Neural cell (in vitro differentiated cells): Measurements from ENCODE around the gene GSTT2.

ENCODE experiments used
- EP300 ChIP-seq: fragments of 450-650 bp; conservative IDR thresholded peaks from 2 replicates; pipeline ENCODE4 v1.6.1; 2014; ENCODE audit warnings: antibody characterized with exemption, mild to moderate bottlenecking, moderate library complexity; ENCODE audit not compliant: poor library complexity, severe bottlenecking
- EZH2 ChIP-seq: fragments of 200-600, 300-800 bp; shearing (Covaris generic), sonication (generic); IDR thresholded peaks from 2 replicates; pipeline ENCODE4 v1.6.1; 2014; ENCODE audit warnings: antibody characterized with exemption, low read length, borderline replicate concordance, mild to moderate bottlenecking; ENCODE audit not compliant: insufficient read depth, poor library complexity, severe bottlenecking
- MXI1 ChIP-seq: fragments of 450-650 bp; conservative IDR thresholded peaks from 2 replicates; pipeline ENCODE4 v1.6.1; 2014; ENCODE audit warnings: antibody characterized with exemption, mild to moderate bottlenecking; ENCODE audit not compliant: poor library complexity, severe bottlenecking
- POLR2AphosphoS5 ChIP-seq: IDR thresholded peaks from 2 replicates; pipeline ENCODE4 v1.6.1; 2012
- RAD21 ChIP-seq: fragments of 450-650 bp; conservative IDR thresholded peaks from 2 replicates; pipeline ENCODE4 v1.6.1; 2014; ENCODE audit warnings: antibody characterized with exemption, mild to moderate bottlenecking, moderate library complexity
- SMC3 ChIP-seq: fragments of 450-650 bp; conservative IDR thresholded peaks from 2 replicates; pipeline ENCODE4 v1.6.1; 2014; ENCODE audit warnings: antibody characterized with exemption, mild to moderate bottlenecking, moderate library complexity; ENCODE audit not compliant: poor library complexity
- TAF1 ChIP-seq: IDR thresholded peaks from 2 replicates; pipeline ENCODE4 v1.6.1; 2012; ENCODE audit warnings: low read depth
- TF ChIP-seq, protein P1 (sequence below): fragments of 450-650 bp; IDR thresholded peaks from 2 replicates; pipeline ENCODE4 v1.5.1; 2014; ENCODE audit warnings: antibody characterized with exemption, mild to moderate bottlenecking, moderate library complexity; ENCODE audit not compliant: poor library complexity, severe bottlenecking

DNA sequence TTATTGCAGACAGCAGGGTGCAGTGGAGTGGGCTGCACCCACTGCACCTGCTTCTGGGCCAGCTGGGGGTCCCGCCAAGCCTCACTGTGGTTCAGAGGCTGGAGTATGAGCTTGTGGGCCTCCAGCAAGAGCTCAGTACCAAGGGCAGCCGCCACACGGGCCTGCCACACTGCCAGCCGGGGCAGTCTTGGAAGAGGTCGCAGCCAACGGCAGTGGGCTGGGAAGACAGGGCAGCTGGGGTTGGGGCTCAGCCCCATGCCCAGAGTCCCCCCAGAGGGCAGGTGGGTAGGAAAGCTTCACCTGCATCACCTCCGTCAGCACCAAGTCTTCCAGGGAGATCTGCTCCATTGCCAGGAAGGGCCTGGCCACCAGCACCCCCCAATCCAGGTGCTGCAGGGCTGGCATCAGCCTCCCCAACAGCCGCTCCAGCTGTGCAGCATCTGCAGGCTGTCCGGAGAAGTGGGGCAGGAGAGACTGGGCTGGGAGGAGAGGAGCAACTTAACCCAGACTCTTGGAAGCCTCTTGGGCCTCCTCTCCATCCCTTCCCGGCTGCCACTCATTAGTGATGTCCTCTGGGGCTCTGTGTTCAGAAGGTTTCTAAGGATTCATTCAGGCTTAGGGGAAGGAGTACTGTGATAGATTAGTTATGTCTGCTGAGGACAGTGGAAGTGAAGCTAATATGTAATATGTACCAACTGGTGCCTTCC lies 26.4 kb downstream of the GSTT2 start:
- no peak for TF ChIP-seq SMC3
- TF ChIP-seq, protein P1, sequence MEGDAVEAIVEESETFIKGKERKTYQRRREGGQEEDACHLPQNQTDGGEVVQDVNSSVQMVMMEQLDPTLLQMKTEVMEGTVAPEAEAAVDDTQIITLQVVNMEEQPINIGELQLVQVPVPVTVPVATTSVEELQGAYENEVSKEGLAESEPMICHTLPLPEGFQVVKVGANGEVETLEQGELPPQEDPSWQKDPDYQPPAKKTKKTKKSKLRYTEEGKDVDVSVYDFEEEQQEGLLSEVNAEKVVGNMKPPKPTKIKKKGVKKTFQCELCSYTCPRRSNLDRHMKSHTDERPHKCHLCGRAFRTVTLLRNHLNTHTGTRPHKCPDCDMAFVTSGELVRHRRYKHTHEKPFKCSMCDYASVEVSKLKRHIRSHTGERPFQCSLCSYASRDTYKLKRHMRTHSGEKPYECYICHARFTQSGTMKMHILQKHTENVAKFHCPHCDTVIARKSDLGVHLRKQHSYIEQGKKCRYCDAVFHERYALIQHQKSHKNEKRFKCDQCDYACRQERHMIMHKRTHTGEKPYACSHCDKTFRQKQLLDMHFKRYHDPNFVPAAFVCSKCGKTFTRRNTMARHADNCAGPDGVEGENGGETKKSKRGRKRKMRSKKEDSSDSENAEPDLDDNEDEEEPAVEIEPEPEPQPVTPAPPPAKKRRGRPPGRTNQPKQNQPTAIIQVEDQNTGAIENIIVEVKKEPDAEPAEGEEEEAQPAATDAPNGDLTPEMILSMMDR: no peak
- no peak for TF ChIP-seq RAD21
- TF ChIP-seq EZH2: no peak
- no peak for TF ChIP-seq TAF1
- no peak for TF ChIP-seq EP300
- TF ChIP-seq POLR2AphosphoS5: no peak
- no peak for TF ChIP-seq MXI1
